ENCODE measurements around the gene HS3ST4.
"Not testable (repeated sequence)": the region's sequence is repeated elsewhere in the genome, so short reads cannot be mapped to it uniquely, and the experiment has no call there.

- TF ChIP-seq, protein P1, sequence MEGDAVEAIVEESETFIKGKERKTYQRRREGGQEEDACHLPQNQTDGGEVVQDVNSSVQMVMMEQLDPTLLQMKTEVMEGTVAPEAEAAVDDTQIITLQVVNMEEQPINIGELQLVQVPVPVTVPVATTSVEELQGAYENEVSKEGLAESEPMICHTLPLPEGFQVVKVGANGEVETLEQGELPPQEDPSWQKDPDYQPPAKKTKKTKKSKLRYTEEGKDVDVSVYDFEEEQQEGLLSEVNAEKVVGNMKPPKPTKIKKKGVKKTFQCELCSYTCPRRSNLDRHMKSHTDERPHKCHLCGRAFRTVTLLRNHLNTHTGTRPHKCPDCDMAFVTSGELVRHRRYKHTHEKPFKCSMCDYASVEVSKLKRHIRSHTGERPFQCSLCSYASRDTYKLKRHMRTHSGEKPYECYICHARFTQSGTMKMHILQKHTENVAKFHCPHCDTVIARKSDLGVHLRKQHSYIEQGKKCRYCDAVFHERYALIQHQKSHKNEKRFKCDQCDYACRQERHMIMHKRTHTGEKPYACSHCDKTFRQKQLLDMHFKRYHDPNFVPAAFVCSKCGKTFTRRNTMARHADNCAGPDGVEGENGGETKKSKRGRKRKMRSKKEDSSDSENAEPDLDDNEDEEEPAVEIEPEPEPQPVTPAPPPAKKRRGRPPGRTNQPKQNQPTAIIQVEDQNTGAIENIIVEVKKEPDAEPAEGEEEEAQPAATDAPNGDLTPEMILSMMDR (IDR thresholded peaks at IDR 0.05) = not testable (repeated sequence)
- TF ChIP-seq POLR2A (IDR thresholded peaks at IDR 0.05) = not testable (repeated sequence)
Observed at GRCh38 chr16:26032661-26033060, 340.9 kb downstream of the HS3ST4 start.
